ENCODE measurements around the gene SPAG16. TPM values are rescaled to one million over a fixed set of nuclear protein-coding genes. Genes with fewer than 3 reads are reported as not detected.

The SPAG16 gene
- polyA plus RNA-seq, 1 of the 3 experiments (the other 2 are of a cell fraction): 29.5 TPM

DNA sequence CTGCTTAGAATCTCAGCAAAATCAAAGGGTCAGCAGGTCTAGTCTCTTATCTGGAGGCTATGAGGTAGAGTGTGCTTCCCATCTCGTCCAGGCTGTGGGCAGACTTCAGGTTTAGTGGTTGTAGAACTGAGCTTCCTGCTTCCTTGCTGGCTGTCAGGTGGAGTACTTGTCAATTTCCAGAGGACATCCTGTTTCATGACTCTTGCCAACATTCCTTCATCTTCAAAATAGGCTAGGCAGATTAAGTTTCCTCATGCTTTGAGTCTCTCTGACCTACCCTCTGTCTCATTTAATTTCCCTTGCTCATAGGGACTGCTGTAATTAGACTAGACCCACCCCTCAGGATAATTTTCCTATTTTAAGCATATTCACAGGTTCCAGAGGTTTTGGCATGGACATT, 562.6 kb downstream of the SPAG16 start (continued):
- TF ChIP-seq TEAD4 (IDR thresholded peaks at IDR 0.05; ENCODE audit: borderline replicate concordance, insufficient read depth) (no peak), TCF12 (IDR thresholded peaks at IDR 0.05) (peak; percentile 12; the same call in 1 of the 2 replicates), GATA2 (CRISPR knock-in tag; IDR thresholded peaks at IDR 0.05) (no peak), TAF1 (IDR thresholded peaks at IDR 0.05; ENCODE audit: borderline replicate concordance, low read depth, low read length) (no peak), RFX5 (IDR thresholded peaks at IDR 0.05; ENCODE audit: low read length) (no peak), MXI1 (IDR thresholded peaks at IDR 0.05; ENCODE audit: low read depth, low read length) (no peak), SMC3 (IDR thresholded peaks at IDR 0.05; ENCODE audit: low read depth, low read length) (no peak), ELF1 (IDR thresholded peaks at IDR 0.05) (no peak), NFIC (IDR thresholded peaks at IDR 0.05; ENCODE audit: borderline replicate concordance) (peak; percentile 27; the same call in 1 of the 2 replicates), RCOR1 (IDR thresholded peaks at IDR 0.05; ENCODE audit: low read length) (no peak), POLR2AphosphoS5 (IDR thresholded peaks at IDR 0.05; ENCODE audit: low read depth, low read length) (no peak), RAD21 (IDR thresholded peaks at IDR 0.05; ENCODE audit: low read length) (no peak), FOXM1 (IDR thresholded peaks at IDR 0.05; ENCODE audit: low read depth) (no peak), JUND (IDR thresholded peaks at IDR 0.05) (no peak)
- TF ChIP-seq, protein P1, sequence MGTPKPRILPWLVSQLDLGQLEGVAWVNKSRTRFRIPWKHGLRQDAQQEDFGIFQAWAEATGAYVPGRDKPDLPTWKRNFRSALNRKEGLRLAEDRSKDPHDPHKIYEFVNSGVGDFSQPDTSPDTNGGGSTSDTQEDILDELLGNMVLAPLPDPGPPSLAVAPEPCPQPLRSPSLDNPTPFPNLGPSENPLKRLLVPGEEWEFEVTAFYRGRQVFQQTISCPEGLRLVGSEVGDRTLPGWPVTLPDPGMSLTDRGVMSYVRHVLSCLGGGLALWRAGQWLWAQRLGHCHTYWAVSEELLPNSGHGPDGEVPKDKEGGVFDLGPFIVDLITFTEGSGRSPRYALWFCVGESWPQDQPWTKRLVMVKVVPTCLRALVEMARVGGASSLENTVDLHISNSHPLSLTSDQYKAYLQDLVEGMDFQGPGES (IDR thresholded peaks at IDR 0.05; ENCODE audit: low read depth, low read length): no peak
- TF ChIP-seq, protein P2, sequence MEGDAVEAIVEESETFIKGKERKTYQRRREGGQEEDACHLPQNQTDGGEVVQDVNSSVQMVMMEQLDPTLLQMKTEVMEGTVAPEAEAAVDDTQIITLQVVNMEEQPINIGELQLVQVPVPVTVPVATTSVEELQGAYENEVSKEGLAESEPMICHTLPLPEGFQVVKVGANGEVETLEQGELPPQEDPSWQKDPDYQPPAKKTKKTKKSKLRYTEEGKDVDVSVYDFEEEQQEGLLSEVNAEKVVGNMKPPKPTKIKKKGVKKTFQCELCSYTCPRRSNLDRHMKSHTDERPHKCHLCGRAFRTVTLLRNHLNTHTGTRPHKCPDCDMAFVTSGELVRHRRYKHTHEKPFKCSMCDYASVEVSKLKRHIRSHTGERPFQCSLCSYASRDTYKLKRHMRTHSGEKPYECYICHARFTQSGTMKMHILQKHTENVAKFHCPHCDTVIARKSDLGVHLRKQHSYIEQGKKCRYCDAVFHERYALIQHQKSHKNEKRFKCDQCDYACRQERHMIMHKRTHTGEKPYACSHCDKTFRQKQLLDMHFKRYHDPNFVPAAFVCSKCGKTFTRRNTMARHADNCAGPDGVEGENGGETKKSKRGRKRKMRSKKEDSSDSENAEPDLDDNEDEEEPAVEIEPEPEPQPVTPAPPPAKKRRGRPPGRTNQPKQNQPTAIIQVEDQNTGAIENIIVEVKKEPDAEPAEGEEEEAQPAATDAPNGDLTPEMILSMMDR (IDR thresholded peaks at IDR 0.05): no peak
- TF ChIP-seq, protein P3, sequence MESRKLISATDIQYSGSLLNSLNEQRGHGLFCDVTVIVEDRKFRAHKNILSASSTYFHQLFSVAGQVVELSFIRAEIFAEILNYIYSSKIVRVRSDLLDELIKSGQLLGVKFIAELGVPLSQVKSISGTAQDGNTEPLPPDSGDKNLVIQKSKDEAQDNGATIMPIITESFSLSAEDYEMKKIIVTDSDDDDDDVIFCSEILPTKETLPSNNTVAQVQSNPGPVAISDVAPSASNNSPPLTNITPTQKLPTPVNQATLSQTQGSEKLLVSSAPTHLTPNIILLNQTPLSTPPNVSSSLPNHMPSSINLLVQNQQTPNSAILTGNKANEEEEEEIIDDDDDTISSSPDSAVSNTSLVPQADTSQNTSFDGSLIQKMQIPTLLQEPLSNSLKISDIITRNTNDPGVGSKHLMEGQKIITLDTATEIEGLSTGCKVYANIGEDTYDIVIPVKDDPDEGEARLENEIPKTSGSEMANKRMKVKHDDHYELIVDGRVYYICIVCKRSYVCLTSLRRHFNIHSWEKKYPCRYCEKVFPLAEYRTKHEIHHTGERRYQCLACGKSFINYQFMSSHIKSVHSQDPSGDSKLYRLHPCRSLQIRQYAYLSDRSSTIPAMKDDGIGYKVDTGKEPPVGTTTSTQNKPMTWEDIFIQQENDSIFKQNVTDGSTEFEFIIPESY (IDR thresholded peaks at IDR 0.05; ENCODE audit: borderline replicate concordance, low read depth): no peak

DNA sequence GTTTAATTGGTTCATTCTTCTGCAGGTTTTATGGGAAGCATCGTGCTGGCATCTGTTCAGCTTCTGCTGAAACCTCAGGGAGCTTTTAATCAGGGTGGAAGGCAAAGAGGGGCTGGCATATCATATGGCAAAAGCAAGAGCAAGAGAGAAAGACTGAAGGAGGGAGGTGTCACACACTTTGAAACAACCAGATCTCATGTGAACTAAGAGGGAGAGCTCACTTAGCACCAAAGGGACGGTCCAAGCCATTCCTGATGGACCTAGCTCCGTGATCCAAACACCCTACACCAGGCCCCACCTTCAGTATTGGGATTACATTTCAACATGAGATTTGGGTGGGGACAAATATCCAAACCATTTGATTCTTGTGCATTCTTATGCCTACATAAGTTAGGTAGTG, 563.1 kb downstream of the SPAG16 start:
- Histone ChIP-seq H3K4me3 (ENCODE audit: low read depth in 2 of 2, low read length in 1 of 2) (no peak overlapping the region), H3K9me3 (no peaks in the 10 kb centered on the region), H3K36me3 (replicated peaks in 1 of 2; ENCODE audit: control insufficient read depth in 1 of 2, insufficient read depth in 2 of 2, low read length in 1 of 2) (no peaks in the 10 kb centered on the region), H3K9ac (no peak overlapping the region), H3K27ac (ENCODE audit: low read depth in 2 of 2, low read length in 1 of 2) (no peak overlapping the region), H3K79me2 (ENCODE audit: insufficient read depth) (no peaks in the 10 kb centered on the region), H3K27me3 (ENCODE audit: insufficient read depth) (no peaks in the 10 kb centered on the region), H3K4me2 (no peak overlapping the region), H3K9me2 (no peaks in the 10 kb centered on the region), H2AFZ (ENCODE audit: low read depth) (no peak overlapping the region), H3K4me1 (ENCODE audit: control insufficient read depth in 1 of 2, insufficient read depth in 2 of 2, low read depth in 1 of 2, low read length in 1 of 2) (no peaks in the 10 kb centered on the region), H3F3A (replicated peaks; ENCODE audit: insufficient read depth) (no peaks in the 10 kb centered on the region), H4K20me1 (ENCODE audit: insufficient read depth) (no peaks in the 10 kb centered on the region)
- ChIA-PET POLR2A (no interaction called here), CTCF (interaction anchor here (1.5 kb wide), 1 partner anchor 13 kb away, joined by 7 read pairs; no protein-coding TSS in a partner anchor)
- TF ChIP-seq GABPA (IDR thresholded peaks at IDR 0.05; ENCODE audit: low read depth): no peak
- TF ChIP-seq TEAD4 (IDR thresholded peaks at IDR 0.05; ENCODE audit: borderline replicate concordance, insufficient read depth): no peak
- TF ChIP-seq JUND (IDR thresholded peaks at IDR 0.05): no peak
- TF ChIP-seq ELF1 (IDR thresholded peaks at IDR 0.05): no peak
- no peak for TF ChIP-seq TCF12 (IDR thresholded peaks at IDR 0.05)
- TF ChIP-seq NFIC (IDR thresholded peaks at IDR 0.05; ENCODE audit: borderline replicate concordance): no peak
- TF ChIP-seq TAF1 (IDR thresholded peaks at IDR 0.05; ENCODE audit: borderline replicate concordance, low read depth, low read length): no peak
- TF ChIP-seq YY1 (IDR thresholded peaks at IDR 0.05; ENCODE audit: low read depth): no peak
- TF ChIP-seq, protein P4, sequence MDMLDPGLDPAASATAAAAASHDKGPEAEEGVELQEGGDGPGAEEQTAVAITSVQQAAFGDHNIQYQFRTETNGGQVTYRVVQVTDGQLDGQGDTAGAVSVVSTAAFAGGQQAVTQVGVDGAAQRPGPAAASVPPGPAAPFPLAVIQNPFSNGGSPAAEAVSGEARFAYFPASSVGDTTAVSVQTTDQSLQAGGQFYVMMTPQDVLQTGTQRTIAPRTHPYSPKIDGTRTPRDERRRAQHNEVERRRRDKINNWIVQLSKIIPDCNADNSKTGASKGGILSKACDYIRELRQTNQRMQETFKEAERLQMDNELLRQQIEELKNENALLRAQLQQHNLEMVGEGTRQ (IDR thresholded peaks at IDR 0.05; ENCODE audit: borderline replicate concordance, low read depth, low read length): no peak
- no peak for TF ChIP-seq EP300 (IDR thresholded peaks at IDR 0.05; ENCODE audit: borderline replicate concordance in 1 of 2, low read depth in 1 of 2, low read length in 1 of 2)
- no peak for TF ChIP-seq RAD21 (IDR thresholded peaks at IDR 0.05; ENCODE audit: low read length)
- TF ChIP-seq FOSL2 (IDR thresholded peaks at IDR 0.05; ENCODE audit: borderline replicate concordance, low read depth): no peak
- 53% methylated on average over 3 of the region's 3 CpGs for WGBS (ENCODE audit: low lambda C conversion rate)
- DNase-seq: no peak
